CD8-positive, alpha-beta memory T cell (primary cell): ENCODE results near the gene CRYBG2. TPM values are rescaled to one million over a fixed set of nuclear protein-coding genes. Genes with fewer than 3 reads are reported as not detected.

ENCODE experiments used
- CTCF ChIA-PET: fragments of 350-600 bp; sonication (Branson Sonifier 250); formaldehyde crosslinking; loops from one replicate; lab custom pipeline; 2021; ENCODE audit warnings: antibody characterized with exemption; lab: Charles Lee
- POLR2A ChIA-PET: fragments of 350-600 bp; sonication (Branson Sonifier 250); formaldehyde crosslinking; loops from one replicate; lab custom pipeline; 2021; ENCODE audit warnings: antibody characterized with exemption; lab: Charles Lee
- DNase-seq, 5 donors: peaks; one replicate each; pipeline versions ENCODE4 v3.0.0 to v3.0.0-alpha.2; 2020 to 2022; ENCODE audit warnings: mixed read lengths in 1 of 5
- H3K27ac ChIP-seq: one replicate; pipeline ENCODE4 v1.7.0; 2013; ENCODE audit warnings: low read depth, mild to moderate bottlenecking, low read length, moderate library complexity
- H3K27me3 ChIP-seq: 2 replicates; pipeline ENCODE4 v1.7.0; 2013; ENCODE audit warnings: low read length, mild to moderate bottlenecking; ENCODE audit not compliant: insufficient read depth, poor library complexity, severe bottlenecking
- H3K36me3 ChIP-seq: 2 replicates; pipeline ENCODE4 v1.7.0; 2013; ENCODE audit warnings: mild to moderate bottlenecking, low read length, moderate library complexity; ENCODE audit not compliant: insufficient read depth
- H3K4me1 ChIP-seq: 2 replicates; pipeline ENCODE4 v1.7.0; 2013; ENCODE audit warnings: mild to moderate bottlenecking, low read length, moderate library complexity; ENCODE audit not compliant: insufficient read depth
- H3K4me3 ChIP-seq: 2 replicates; pipeline ENCODE4 v1.7.0; 2013; ENCODE audit warnings: mild to moderate bottlenecking, low read length
- H3K9me3 ChIP-seq: 2 replicates; pipeline ENCODE4 v1.7.0; 2013; ENCODE audit warnings: mild to moderate bottlenecking, low read length
- H3K27ac Mint-ChIP-seq, 8 donors: one replicate each; pipeline ENCODE4 v1.8.0; 2020 to 2021; ENCODE audit warnings: mixed read lengths in 8 of 8, mild to moderate bottlenecking in 6 of 8, inconsistent platforms in 3 of 8, moderate library complexity in 3 of 8
- H3K27me3 Mint-ChIP-seq, 2 donors: one replicate each; pipeline ENCODE4 v1.8.0; 2020 to 2021; ENCODE audit warnings: mixed read lengths in 2 of 2, mild to moderate bottlenecking in 1 of 2, moderate library complexity in 1 of 2
- H3K36me3 Mint-ChIP-seq, 3 donors: one replicate each; pipeline ENCODE4 v1.8.0; 2020 to 2021; ENCODE audit warnings: mixed read lengths in 3 of 3, inconsistent platforms in 1 of 3, mild to moderate bottlenecking in 1 of 3
- H3K4me1 Mint-ChIP-seq, 3 donors: one replicate each; pipeline ENCODE4 v1.8.0; 2020 to 2021; ENCODE audit warnings: mixed read lengths in 3 of 3, inconsistent platforms in 1 of 3, mild to moderate bottlenecking in 1 of 3
- H3K4me3 Mint-ChIP-seq, 7 donors: one replicate each; pipeline ENCODE4 v1.8.0; 2020 to 2021; ENCODE audit warnings: mixed read lengths in 7 of 7, mild to moderate bottlenecking in 6 of 7, moderate library complexity in 4 of 7, inconsistent platforms in 2 of 7
- H3K9me3 Mint-ChIP-seq, 5 donors: one replicate each; pipeline ENCODE4 v1.8.0; 2020 to 2022; ENCODE audit warnings: mixed read lengths in 5 of 5, mild to moderate bottlenecking in 3 of 5, moderate library complexity in 2 of 5, inconsistent platforms in 1 of 5
- polyA plus RNA-seq: library from polyadenylated mRNA; unstranded; fragments of 300-500 nt; fragmentation: Illumina TruSeq; gene quantifications from one replicate; pipeline ENCODE4 v1.2.3, GENCODE V29; 2021
- total RNA-seq, 2 experiments: library from RNA; stranded (reverse); gene quantifications; one replicate each; pipeline ENCODE4 v1.2.3, GENCODE V29; 2021

Gene CRYBG2
- total and polyA plus RNA-seq, 3 experiments from 2014 or later = 0.85 to 1.9 (median 1.3) TPM

DNA sequence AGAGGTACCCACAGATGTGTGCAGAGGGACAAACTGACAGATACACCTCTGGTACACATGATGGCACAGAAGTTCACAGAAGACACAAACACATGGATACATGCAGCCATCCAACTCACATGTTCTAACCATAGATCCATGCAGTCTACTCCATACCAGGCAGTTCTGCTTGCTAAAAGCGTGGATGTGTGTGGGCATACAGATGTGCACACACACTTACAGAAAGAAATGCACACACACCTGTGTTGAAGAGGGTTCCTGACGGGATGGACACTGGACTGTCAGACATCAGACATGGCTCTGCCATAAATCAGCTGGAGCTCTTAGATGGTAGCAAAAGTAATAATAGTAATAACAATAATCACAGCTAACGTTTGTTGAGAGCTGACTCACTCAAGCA lies 29.4 kb downstream of the CRYBG2 start:
- DNase-seq = no peak
- ChIA-PET CTCF (interaction anchor here (32.6 kb wide), 1 partner anchor 40 kb away, joined by 840 read pairs; the partner anchor contains the start of gene SH3BGRL3), POLR2A (interaction anchor here (0.6 to 8.4 kb wide), 4 partner anchors 17 to 66 kb away, joined by 4 to 104 read pairs (median 6); partner anchors contain the start of gene SH3BGRL3)
- Mint-ChIP-seq H3K9me3 (no peaks in the 10 kb centered on the region), H3K27ac (peak overlapping the region in 3 of 8 donors; percentile 35 to 92 (median 47)), H3K27me3 (no peaks in the 10 kb centered on the region), H3K4me1 (peaks cover 29 to 45% (median 38%) of the 10 kb centered on the region in 3 donors), H3K36me3 (peaks cover 9 to 56% (median 15%) of the 10 kb centered on the region in 3 donors), H3K4me3 (peak overlapping the region in 1 of 7 donors; percentile 33)
- H3K4me1 ChIP-seq = peaks cover 34% of the 10 kb centered on the region
- H3K27ac ChIP-seq = no peak overlapping the region
- H3K4me3 ChIP-seq = no peak overlapping the region
- no peaks in the 10 kb centered on the region for H3K27me3 ChIP-seq
- no peaks in the 10 kb centered on the region for H3K9me3 ChIP-seq
- peaks cover 44% of the 10 kb centered on the region for H3K36me3 ChIP-seq

GRCh38 chr1:26323382-26323781 lies 30.5 kb downstream of the CRYBG2 start:
- Mint-ChIP-seq H3K36me3 (peaks cover 9 to 66% (median 15%) of the 10 kb centered on the region in 3 donors), H3K4me3 (peak overlapping the region in 3 of 7 donors; percentile 30 to 47 (median 41)), H3K27ac (peak overlapping the region in 6 of 8 donors; percentile 29 to 79 (median 68)), H3K27me3 (no peaks in the 10 kb centered on the region), H3K9me3 (no peaks in the 10 kb centered on the region), H3K4me1 (peaks cover 32 to 48% (median 38%) of the 10 kb centered on the region in 3 donors)
- no peaks in the 10 kb centered on the region for H3K9me3 ChIP-seq
- ChIA-PET POLR2A (interaction anchor here (0.9 to 10.4 kb wide), 4 partner anchors 36 to 67 kb away, joined by 5 to 287 read pairs (median 55); partner anchors contain the start of gene SH3BGRL3), CTCF (interaction anchor here (0.8 to 32.6 kb wide), 5 partner anchors 39 to 177 kb away, joined by 3 to 840 read pairs (median 17); partner anchors contain the start of genes CEP85 and SH3BGRL3)
- peaks cover 44% of the 10 kb centered on the region for H3K36me3 ChIP-seq
- no peak overlapping the region for H3K4me3 ChIP-seq
- peaks cover 34% of the 10 kb centered on the region for H3K4me1 ChIP-seq
- H3K27ac ChIP-seq = no peak overlapping the region
- DNase-seq = no peak
- H3K27me3 ChIP-seq = no peaks in the 10 kb centered on the region

DNA sequence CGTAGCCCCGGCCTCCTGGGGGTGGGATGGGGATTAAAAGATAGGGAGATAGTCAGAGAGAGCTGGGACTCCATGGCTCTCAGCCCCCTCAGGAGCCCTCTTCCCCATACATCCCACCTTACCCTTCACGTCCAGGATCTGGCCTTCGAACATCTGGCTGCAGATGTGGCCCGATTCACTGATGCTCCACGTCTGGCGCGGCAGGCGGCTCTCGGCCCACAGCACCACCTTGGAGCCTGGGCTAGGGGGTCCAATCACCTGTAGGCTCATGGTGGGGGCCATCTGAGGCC lies 31.9 kb downstream of the CRYBG2 start:
- no peaks in the 10 kb centered on the region for H3K27me3 ChIP-seq
- Mint-ChIP-seq H3K4me1 (peaks cover 43 to 58% (median 48%) of the 10 kb centered on the region in 3 donors), H3K36me3 (peaks cover 15 to 71% (median 15%) of the 10 kb centered on the region in 3 donors), H3K27me3 (peaks cover 0 to 2% of the 10 kb centered on the region in 2 donors), H3K27ac (peak overlapping the region in 6 of 8 donors; percentile 34 to 99 (median 58)), H3K4me3 (peak overlapping the region in 3 of 7 donors; percentile 16 to 44 (median 29)), H3K9me3 (no peaks in the 10 kb centered on the region)
- CTCF ChIA-PET = interaction anchor here (0.6 to 32.6 kb wide), 30 partner anchors 9 to 178 kb away, joined by 3 to 840 read pairs (median 7); partner anchors contain the start of genes C1orf232, CEP85, SH3BGRL3 and UBXN11
- H3K4me3 ChIP-seq = no peak overlapping the region
- no peaks in the 10 kb centered on the region for H3K9me3 ChIP-seq
- H3K27ac ChIP-seq = no peak overlapping the region
- peaks cover 41% of the 10 kb centered on the region for H3K4me1 ChIP-seq
- no peak for DNase-seq
- H3K36me3 ChIP-seq = peaks cover 44% of the 10 kb centered on the region
- POLR2A ChIA-PET = interaction anchor here (0.5 to 10.4 kb wide), 7 partner anchors 8 to 95 kb away, joined by 4 to 287 read pairs (median 6); partner anchors contain the start of genes CEP85 and SH3BGRL3

DNA sequence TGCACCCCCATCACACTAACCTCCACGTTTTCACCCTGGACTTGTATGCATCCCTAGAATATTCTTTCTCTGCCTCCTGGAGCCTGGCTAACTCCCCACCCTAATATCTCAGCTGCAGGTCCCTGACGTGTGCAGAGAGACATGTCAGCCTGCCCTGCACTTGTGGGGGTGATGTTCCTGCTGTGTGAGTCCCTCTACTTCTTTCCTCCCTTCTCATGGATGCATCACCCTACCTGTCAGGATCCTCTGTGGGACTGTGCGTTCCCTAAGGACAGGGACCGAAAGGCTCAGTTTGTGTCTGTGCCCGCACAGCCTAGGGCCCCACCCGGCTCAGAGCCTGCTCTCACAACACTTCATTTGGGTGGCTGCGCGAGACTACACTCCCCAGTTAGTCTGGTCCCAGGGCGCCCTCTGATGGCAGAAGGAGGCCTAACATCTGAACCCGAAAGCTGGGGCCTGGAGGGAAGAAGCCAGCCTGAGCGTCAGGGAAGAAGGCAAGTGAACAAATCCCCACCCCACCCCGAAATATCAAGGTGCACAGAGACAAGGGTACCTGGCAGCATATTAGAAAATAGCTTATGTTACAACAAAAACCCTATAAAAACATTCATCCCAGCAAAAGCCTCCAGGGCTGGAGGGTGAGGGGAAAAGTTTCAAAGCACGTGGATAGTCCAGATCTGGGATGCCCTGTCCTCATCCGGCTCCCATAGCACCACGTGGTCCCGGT lies 32.5 kb downstream of the CRYBG2 start:
- peak overlapping the region; percentile 41 to 100 (median 95) for H3K27ac Mint-ChIP-seq
- H3K4me3 Mint-ChIP-seq = peak overlapping the region; percentile 75 to 99 (median 91)
- Histone ChIP-seq H3K9me3 (no peaks in the 10 kb centered on the region), H3K27ac (no peak overlapping the region), H3K4me3 (peak overlapping the region; percentile 93), H3K27me3 (no peaks in the 10 kb centered on the region), H3K36me3 (peaks cover 44% of the 10 kb centered on the region), H3K4me1 (peaks cover 46% of the 10 kb centered on the region)
- peak; percentile 85 to 94 (median 90) for DNase-seq
- CTCF ChIA-PET = interaction anchor here (0.6 to 32.6 kb wide), 32 partner anchors 10 to 177 kb away, joined by 3 to 840 read pairs (median 6); partner anchors contain the start of genes C1orf232, CEP85, SH3BGRL3 and UBXN11
- POLR2A ChIA-PET = interaction anchor here (0.5 to 10.4 kb wide), 10 partner anchors 9 to 98 kb away, joined by 3 to 287 read pairs (median 6); partner anchors contain the start of genes CEP85 and SH3BGRL3
- peaks cover 15 to 67% (median 15%) of the 10 kb centered on the region in 3 donors for H3K36me3 Mint-ChIP-seq
- H3K9me3 Mint-ChIP-seq = no peaks in the 10 kb centered on the region
- H3K4me1 Mint-ChIP-seq = peaks cover 47 to 63% (median 53%) of the 10 kb centered on the region in 3 donors
- H3K27me3 Mint-ChIP-seq = peaks cover 0 to 2% of the 10 kb centered on the region in 2 donors

DNA sequence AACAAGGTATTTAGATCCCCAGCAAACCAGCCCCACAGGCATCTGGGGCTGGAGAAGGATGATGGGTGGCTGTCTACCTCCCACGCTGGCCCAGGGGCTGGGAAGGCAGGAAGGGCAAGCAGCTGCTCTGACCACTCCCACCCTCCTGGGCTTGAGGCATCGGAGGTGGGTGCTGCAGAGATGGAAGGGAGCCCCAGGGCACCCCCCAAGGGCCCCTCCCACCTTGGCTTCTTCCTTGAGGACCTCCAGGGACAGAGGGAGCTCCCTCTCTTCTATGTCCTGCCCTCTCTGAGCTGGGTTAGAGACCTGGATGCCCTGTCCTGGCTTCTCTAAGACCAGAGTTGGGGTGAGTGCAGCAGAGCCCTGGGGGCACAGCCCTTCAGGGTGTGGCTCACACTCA lies 33.0 kb downstream of the CRYBG2 start:
- H3K27me3 Mint-ChIP-seq = peaks cover 0 to 2% of the 10 kb centered on the region in 2 donors

GRCh38 chr1:26318338-26319064 lies 35.4 kb downstream of the CRYBG2 start:
- ChIA-PET POLR2A (interaction anchor here (0.5 to 10.4 kb wide), 8 partner anchors 11 to 267 kb away, joined by 3 to 287 read pairs (median 5); partner anchors contain the start of genes SH3BGRL3 and UBXN11), CTCF (interaction anchor here (1.0 to 32.6 kb wide), 15 partner anchors 10 to 173 kb away, joined by 3 to 840 read pairs (median 5); partner anchors contain the start of genes C1orf232, CEP85, LIN28A and SH3BGRL3)
- H3K27me3 Mint-ChIP-seq = peaks cover 0 to 2% of the 10 kb centered on the region in 2 donors
- Histone ChIP-seq H3K4me3 (peak overlapping the region; percentile 93), H3K27me3 (no peaks in the 10 kb centered on the region), H3K36me3 (peaks cover 34% of the 10 kb centered on the region), H3K4me1 (peaks cover 74% of the 10 kb centered on the region), H3K27ac (peak overlapping the region; percentile 71), H3K9me3 (no peaks in the 10 kb centered on the region)
- no peak for DNase-seq
- H3K4me3 Mint-ChIP-seq = peak overlapping the region; percentile 81 to 99 (median 92)
- peaks cover 13 to 51% (median 15%) of the 10 kb centered on the region in 3 donors for H3K36me3 Mint-ChIP-seq
- peaks cover 70 to 84% (median 76%) of the 10 kb centered on the region in 3 donors for H3K4me1 Mint-ChIP-seq
- peak overlapping the region; percentile 55 to 96 (median 90) for H3K27ac Mint-ChIP-seq
- H3K9me3 Mint-ChIP-seq = no peaks in the 10 kb centered on the region

More for the DNA sequence above, 33.0 kb downstream of the CRYBG2 start:
- no peak for DNase-seq
- Histone ChIP-seq H3K9me3 (no peaks in the 10 kb centered on the region), H3K36me3 (peaks cover 44% of the 10 kb centered on the region), H3K27ac (no peak overlapping the region), H3K4me3 (peak overlapping the region; percentile 93), H3K27me3 (no peaks in the 10 kb centered on the region), H3K4me1 (peaks cover 52% of the 10 kb centered on the region)
- Mint-ChIP-seq H3K4me3 (peak overlapping the region; percentile 81 to 99 (median 91)), H3K27ac (peak overlapping the region; percentile 55 to 100 (median 95)), H3K9me3 (no peaks in the 10 kb centered on the region), H3K36me3 (peaks cover 15 to 67% (median 15%) of the 10 kb centered on the region in 3 donors), H3K4me1 (peaks cover 51 to 68% (median 59%) of the 10 kb centered on the region in 3 donors)
- CTCF ChIA-PET = interaction anchor here (0.8 to 32.6 kb wide), 20 partner anchors 10 to 158 kb away, joined by 3 to 840 read pairs (median 10); partner anchors contain the start of genes C1orf232, CEP85, SH3BGRL3 and UBXN11
- POLR2A ChIA-PET = interaction anchor here (1.0 to 10.4 kb wide), 5 partner anchors 33 to 99 kb away, joined by 3 to 287 read pairs (median 6); partner anchors contain the start of genes CEP85 and SH3BGRL3
